Uterus (tissue), 4 donors: ENCODE data around the gene TUBB4B. TPM values are rescaled to one million over a fixed set of nuclear protein-coding genes. Genes with fewer than 3 reads are reported as not detected.
"Not testable (repeated sequence)": the region's sequence is repeated elsewhere in the genome, so short reads cannot be mapped to it uniquely, and the experiment has no call there.

Experiments used
- DNase-seq, 2 donors: peaks; one replicate each; pipeline ENCODE4 v3.0.0-alpha.2; 2019 to 2020
- H3K27ac ChIP-seq, 2 donors: fragments of 200-600 bp; sonication (generic); 1 replicate in 1 of 2; 2 replicates in 1 of 2; pipeline ENCODE4 v1.5.1; 2016 to 2018
- H3K27me3 ChIP-seq, 2 donors: fragments of 200-600 bp; sonication (generic); one replicate each; pipeline ENCODE4 v1.5.1; 2018 to 2019; ENCODE audit warnings: control low read depth in 1 of 2
- H3K36me3 ChIP-seq, 2 donors: fragments of 200-600 bp; sonication (generic); one replicate each; pipeline ENCODE4 v1.5.1; 2019; ENCODE audit warnings: control low read depth in 1 of 2
- H3K4me1 ChIP-seq, 2 donors: fragments of 200-600 bp; sonication (generic); one replicate each; pipeline ENCODE4 v1.5.1; 2018 to 2019; ENCODE audit warnings: control low read depth in 1 of 2
- H3K4me3 ChIP-seq, 2 donors: fragments of 200-600 bp; sonication (generic); 1 replicate in 1 of 2; 2 replicates in 1 of 2; pipeline ENCODE4 v1.5.1; 2018 to 2019; ENCODE audit warnings: mild to moderate bottlenecking in 1 of 2
- H3K9me3 ChIP-seq, 2 donors: fragments of 200-600 bp; sonication (generic); one replicate each; pipeline ENCODE4 v1.5.1; 2019; ENCODE audit warnings: control low read depth in 1 of 2
- POLR2A ChIP-seq, 2 donors: fragments of 450-650 bp; IDR thresholded peaks; one replicate each; pipeline ENCODE4 v1.6.1; 2016; ENCODE audit warnings: antibody characterized with exemption in 2 of 2, mild to moderate bottlenecking in 1 of 2, moderate library complexity in 1 of 2
- intact Hi-C: fragments of 100-400 bp; cut with DNase I; formaldehyde crosslinking; loops from one replicate; pipeline ENCODE4 v1.15.1; 2023; ENCODE audit warnings: low total_unique reads
- total RNA-seq, 4 donors: library from RNA; depleted of rRNA in 3 of 4; stranded (reverse); fragments of >200 nt in 3 of 4; gene quantifications; one replicate each; pipeline versions ENCODE4 v1.1.0 to v1.2.4, GENCODE V29; 2014 to 2023
- TF ChIP-seq, protein P1 (sequence below), 4 experiments: fragments of 200-600 bp in 2 of 4; fragments of 450-650 bp in 2 of 4; sonication (generic) in 2 of 4; IDR thresholded peaks; one replicate each; pipeline ENCODE4 v1.5.1; 2016 to 2019; ENCODE audit warnings: antibody characterized with exemption in 4 of 4, mild to moderate bottlenecking in 2 of 4, moderate library complexity in 1 of 4
- donor health status: DM: yes; HTN: yes; CAD: no.

The TUBB4B gene
- total RNA-seq, 4 donors from 2014 or later = 91.5 to 174 (median 139) TPM

DNA sequence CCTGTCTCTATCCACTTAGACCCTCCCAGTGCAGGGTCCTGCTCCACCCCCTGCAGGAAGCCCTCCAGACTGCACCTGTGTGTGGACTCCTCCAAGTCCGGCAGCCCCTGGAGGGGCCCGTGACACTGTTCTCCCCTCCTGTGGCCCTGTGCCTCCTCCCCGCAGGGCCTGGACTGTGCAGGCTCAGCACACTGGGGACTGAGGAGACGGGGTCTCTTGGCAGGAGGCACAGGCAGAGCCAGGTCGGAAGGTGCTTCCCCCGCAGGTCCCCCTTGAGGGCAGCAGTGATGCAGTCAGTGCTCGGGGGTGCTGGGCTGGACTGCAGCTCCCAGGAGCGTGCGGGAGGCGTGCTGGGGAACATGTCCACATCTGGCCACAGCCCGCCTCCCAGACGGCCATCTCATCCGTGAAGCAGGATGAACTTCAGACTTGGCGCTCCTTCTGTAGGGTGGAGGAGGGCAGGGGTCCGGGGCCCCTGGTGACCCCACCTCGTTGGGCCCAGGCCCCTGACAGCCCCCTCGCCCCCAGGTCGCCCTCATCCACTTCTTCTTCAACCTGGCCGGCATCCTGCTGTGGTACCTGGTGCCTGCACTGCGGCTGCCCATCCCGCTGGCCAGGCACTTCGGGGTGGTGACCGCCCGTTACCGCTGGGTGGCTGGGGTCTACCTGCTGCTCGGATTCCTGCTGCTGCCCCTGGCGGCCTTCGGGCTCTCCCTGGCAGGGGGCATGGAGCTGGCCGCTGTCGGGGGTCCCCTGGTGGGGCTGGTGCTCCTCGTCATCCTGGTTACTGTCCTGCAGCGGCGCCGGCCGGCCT, 5.5 kb upstream of the TUBB4B start:
- no peaks in the 10 kb centered on the region for H3K9me3 ChIP-seq
- no peak for DNase-seq
- peaks cover 0 to 9% of the 10 kb centered on the region in 2 donors for H3K4me1 ChIP-seq
- TF ChIP-seq, protein P1, sequence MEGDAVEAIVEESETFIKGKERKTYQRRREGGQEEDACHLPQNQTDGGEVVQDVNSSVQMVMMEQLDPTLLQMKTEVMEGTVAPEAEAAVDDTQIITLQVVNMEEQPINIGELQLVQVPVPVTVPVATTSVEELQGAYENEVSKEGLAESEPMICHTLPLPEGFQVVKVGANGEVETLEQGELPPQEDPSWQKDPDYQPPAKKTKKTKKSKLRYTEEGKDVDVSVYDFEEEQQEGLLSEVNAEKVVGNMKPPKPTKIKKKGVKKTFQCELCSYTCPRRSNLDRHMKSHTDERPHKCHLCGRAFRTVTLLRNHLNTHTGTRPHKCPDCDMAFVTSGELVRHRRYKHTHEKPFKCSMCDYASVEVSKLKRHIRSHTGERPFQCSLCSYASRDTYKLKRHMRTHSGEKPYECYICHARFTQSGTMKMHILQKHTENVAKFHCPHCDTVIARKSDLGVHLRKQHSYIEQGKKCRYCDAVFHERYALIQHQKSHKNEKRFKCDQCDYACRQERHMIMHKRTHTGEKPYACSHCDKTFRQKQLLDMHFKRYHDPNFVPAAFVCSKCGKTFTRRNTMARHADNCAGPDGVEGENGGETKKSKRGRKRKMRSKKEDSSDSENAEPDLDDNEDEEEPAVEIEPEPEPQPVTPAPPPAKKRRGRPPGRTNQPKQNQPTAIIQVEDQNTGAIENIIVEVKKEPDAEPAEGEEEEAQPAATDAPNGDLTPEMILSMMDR (IDR thresholded peaks at IDR 0.05) = no peak
- TF ChIP-seq POLR2A (IDR thresholded peaks at IDR 0.05) = no peak
- peak overlapping the region in 1 of 2 donors; percentile 17 for H3K4me3 ChIP-seq
- peaks cover 0 to 4% of the 10 kb centered on the region in 2 donors for H3K27me3 ChIP-seq
- peak overlapping the region in 1 of 2 donors; percentile 22 for H3K27ac ChIP-seq
- intact Hi-C loops = no loop called here
- no peaks in the 10 kb centered on the region for H3K36me3 ChIP-seq

DNA sequence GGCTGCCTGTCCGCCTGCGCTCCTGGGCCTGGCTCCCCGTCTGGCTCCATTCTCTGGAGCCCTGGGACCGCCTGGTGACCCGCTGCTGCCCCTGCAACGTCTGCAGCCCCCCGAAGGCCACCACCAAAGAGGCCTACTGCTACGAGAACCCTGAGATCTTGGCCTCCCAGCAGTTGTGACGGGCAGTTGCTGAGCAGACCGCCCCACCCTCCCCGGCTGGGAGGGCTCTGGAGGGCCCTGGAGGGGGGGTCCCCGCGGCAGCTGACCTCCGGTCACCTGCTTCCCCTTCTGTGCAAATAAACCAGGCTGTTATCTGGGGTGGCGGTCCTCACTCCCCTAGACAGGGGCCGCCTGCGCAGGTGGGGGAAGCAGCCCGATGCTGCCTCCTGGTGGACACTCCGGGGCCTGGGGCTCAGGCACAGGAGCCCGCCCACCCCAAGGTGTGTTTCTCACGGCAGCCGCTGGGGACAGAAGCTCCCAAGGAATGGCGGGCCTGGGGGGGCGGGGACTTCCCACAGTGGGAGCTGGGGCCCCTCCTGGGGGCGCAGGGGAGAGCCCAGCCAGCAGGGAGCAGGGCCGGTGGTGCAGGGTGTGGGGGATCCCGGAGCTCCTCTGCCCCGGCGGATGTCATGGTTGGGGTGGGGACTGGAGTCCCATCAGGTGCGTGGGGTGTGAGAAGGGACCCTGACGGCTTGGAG, 4.7 kb upstream of the TUBB4B start:
- H3K36me3 ChIP-seq = no peaks in the 10 kb centered on the region
- peaks cover 0 to 4% of the 10 kb centered on the region in 2 donors for H3K27me3 ChIP-seq
- TF ChIP-seq, protein P1 (IDR thresholded peaks at IDR 0.05) = peak; percentile 95 to 100 (median 97)
- no peak for TF ChIP-seq POLR2A (IDR thresholded peaks at IDR 0.05)
- no peaks in the 10 kb centered on the region for H3K9me3 ChIP-seq
- H3K27ac ChIP-seq = peak overlapping the region in 1 of 2 donors; percentile 44
- peak; percentile 88 to 89 for DNase-seq
- peaks cover 0 to 9% of the 10 kb centered on the region in 2 donors for H3K4me1 ChIP-seq
- intact Hi-C loops = no loop called here
- H3K4me3 ChIP-seq = peak overlapping the region in 1 of 2 donors; percentile 17

DNA sequence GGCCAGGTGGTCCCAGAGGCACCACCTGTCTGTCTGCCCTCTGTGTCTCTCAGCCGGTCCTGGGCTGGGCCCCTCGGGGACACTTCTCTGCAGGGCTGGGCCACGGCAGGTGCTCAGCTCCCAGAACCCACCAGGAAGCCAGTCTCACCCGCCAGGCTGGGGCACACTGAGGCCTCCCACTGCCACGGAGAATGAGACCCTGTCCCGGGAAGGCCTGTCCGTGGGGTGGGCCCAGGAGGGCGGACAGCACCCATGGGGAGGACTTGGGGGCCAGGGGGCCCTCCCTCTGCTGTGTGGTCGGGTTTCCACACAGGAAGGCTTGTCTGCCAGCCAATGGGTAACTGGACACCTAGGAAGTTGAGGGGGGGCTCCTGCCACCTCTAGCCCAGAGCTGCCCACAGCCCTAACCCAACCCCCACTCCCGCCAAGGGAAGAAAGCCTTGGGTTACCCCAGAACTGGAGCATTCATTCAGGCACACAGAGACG, 4.1 kb upstream of the TUBB4B start:
- intact Hi-C loops = no loop called here
- no peaks in the 10 kb centered on the region for H3K36me3 ChIP-seq
- no peak for TF ChIP-seq POLR2A (IDR thresholded peaks at IDR 0.05)
- TF ChIP-seq, protein P1 (IDR thresholded peaks at IDR 0.05) = no peak
- no peak overlapping the region for H3K4me3 ChIP-seq
- peaks cover 0 to 4% of the 10 kb centered on the region in 2 donors for H3K27me3 ChIP-seq
- no peak for DNase-seq
- H3K4me1 ChIP-seq = peaks cover 0 to 9% of the 10 kb centered on the region in 2 donors
- no peaks in the 10 kb centered on the region for H3K9me3 ChIP-seq
- H3K27ac ChIP-seq = peak overlapping the region in 1 of 2 donors; percentile 44

DNA sequence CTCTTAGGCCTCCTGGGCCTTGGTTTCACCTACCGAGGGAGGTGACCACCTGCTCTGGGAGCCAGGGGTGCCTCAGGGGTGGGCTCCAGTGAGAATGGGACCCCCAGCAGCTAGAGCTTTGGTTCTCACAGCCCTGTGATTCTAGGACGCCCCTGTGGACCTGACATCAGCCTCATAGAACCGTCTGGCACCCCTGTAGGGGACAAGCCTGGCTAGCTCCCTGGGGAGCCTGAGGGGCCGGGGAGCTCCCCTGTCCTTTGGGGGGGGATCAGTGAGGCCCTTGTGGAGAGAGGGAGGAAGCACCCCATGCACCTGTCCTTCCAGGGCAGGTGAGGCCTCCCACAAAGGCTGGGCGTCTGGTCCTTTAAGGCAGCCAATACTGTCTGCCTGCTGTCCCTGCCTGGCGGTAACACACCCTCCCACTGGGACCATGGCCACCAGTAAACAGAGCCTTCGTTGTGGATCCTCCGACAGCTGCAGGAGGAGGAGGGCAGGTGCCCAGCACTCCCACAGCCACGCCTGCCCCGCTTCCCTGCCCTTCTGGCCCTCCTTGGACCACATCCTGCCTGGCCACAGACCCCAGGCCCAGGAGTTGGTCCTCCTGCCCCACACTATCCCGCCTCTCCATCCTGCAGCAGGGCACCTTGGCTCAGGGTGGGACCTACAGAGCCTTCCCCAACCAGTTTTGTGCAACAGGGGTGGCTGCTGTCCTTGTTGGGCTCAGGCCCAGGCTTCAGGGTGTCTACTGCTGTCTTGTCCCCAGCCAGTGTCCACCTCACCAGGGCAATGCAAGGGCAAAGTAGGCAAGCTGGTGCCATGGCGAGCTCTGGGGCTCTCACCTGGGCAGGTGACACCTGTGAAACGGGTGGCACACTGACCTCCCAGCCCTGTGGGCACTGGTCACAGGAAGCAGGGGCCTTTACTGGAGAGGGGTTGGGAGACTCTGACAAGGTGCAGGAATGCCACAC, 3.0 kb upstream of the TUBB4B start:
- H3K27me3 ChIP-seq = peaks cover 0 to under 1% of the 10 kb centered on the region in 2 donors
- no peaks in the 10 kb centered on the region for H3K36me3 ChIP-seq
- H3K9me3 ChIP-seq = no peaks in the 10 kb centered on the region
- no peak overlapping the region for H3K4me3 ChIP-seq
- no peak for DNase-seq
- intact Hi-C loops = no loop called here
- peaks cover 5 to 9% of the 10 kb centered on the region in 2 donors for H3K4me1 ChIP-seq
- no peak overlapping the region for H3K27ac ChIP-seq
- TF ChIP-seq POLR2A (IDR thresholded peaks at IDR 0.05) = no peak
- TF ChIP-seq, protein P1 (IDR thresholded peaks at IDR 0.05) = no peak

DNA sequence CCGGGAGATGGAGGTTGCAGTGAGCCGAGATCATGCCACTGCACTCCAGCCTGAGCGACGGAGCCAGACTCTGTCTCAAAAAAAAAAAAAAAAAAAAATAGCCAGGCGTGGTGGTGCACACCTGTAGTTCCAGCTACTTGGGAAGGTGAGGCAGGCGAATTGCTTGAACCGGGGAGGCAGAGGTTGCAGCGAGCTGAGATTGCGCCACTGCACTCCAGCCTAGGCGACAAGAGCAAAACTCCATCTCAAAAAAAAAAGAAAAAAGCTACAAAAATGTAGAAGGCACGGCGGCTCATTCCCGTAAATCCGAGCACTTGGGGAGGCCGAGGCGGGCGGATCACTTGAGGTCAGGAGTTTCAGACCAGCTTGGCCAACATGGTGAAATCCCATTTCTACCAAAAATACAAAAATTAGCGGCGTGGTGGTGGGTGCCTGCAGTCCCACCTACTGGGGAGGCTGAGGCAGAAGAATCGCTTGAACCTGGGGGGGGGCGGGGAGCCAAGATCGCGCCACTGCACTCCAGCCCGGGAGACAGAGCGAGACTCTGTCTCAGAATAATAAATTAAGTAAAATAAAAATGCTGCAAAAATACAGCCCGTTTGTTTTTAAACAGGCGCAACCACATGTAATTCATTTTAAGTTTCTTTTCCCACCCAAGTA, 1.4 kb upstream of the TUBB4B start:
- DNase-seq, H3K4me1 ChIP-seq, H3K36me3 ChIP-seq, H3K27me3 ChIP-seq, H3K9me3 ChIP-seq, intact Hi-C loops: not testable (repeated sequence)
- peak overlapping the region; percentile 76 to 93 for H3K27ac ChIP-seq
- H3K4me3 ChIP-seq = peak overlapping the region; percentile 56 to 70
